ENCODE measurements around the gene C16orf86.

DNA sequence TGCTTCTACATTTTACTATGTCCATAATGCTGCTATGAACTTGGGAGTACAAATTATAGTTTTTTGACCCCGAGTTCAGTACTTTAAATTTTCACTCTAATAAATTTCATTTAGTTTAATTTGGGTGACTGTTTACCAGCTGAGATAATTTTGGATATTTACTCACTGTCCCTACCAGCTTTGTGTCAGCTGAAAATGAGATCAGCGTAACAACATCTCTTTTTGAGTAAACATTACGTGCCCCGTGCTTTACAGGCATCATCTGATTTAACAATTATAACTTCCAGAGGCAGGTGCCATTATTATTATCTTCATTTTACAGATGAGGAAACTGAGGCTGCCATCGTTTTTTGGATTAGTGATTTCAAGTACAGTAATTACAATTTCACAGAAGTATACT lies 37.5 kb downstream of the C16orf86 start:
- no peak for TF ChIP-seq POLR2AphosphoS5 (IDR thresholded peaks at IDR 0.05; ENCODE audit: low read depth, low read length)
- TF ChIP-seq POLR2A (IDR thresholded peaks at IDR 0.05; ENCODE audit: control extremely low read depth in 1 of 2, low read depth in 2 of 2, low read length in 2 of 2): no peak
- TF ChIP-seq RAD21 (IDR thresholded peaks at IDR 0.05 in 1 of 2, conservative IDR thresholded peaks at IDR 0.05 in 1 of 2; ENCODE audit: low read depth in 2 of 2, low read length in 2 of 2): no peak
- TF ChIP-seq, protein P1, sequence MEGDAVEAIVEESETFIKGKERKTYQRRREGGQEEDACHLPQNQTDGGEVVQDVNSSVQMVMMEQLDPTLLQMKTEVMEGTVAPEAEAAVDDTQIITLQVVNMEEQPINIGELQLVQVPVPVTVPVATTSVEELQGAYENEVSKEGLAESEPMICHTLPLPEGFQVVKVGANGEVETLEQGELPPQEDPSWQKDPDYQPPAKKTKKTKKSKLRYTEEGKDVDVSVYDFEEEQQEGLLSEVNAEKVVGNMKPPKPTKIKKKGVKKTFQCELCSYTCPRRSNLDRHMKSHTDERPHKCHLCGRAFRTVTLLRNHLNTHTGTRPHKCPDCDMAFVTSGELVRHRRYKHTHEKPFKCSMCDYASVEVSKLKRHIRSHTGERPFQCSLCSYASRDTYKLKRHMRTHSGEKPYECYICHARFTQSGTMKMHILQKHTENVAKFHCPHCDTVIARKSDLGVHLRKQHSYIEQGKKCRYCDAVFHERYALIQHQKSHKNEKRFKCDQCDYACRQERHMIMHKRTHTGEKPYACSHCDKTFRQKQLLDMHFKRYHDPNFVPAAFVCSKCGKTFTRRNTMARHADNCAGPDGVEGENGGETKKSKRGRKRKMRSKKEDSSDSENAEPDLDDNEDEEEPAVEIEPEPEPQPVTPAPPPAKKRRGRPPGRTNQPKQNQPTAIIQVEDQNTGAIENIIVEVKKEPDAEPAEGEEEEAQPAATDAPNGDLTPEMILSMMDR (IDR thresholded peaks at IDR 0.05; ENCODE audit: control extremely low read depth in 1 of 3, insufficient read depth in 1 of 3, low read depth in 1 of 3, low read length in 3 of 3): no peak
- TF ChIP-seq KDM1A (IDR thresholded peaks at IDR 0.05; ENCODE audit: borderline replicate concordance, low read length): no peak
- no peak for TF ChIP-seq YY1 (IDR thresholded peaks at IDR 0.05; ENCODE audit: low read depth, low read length)
- TF ChIP-seq, protein P2, sequence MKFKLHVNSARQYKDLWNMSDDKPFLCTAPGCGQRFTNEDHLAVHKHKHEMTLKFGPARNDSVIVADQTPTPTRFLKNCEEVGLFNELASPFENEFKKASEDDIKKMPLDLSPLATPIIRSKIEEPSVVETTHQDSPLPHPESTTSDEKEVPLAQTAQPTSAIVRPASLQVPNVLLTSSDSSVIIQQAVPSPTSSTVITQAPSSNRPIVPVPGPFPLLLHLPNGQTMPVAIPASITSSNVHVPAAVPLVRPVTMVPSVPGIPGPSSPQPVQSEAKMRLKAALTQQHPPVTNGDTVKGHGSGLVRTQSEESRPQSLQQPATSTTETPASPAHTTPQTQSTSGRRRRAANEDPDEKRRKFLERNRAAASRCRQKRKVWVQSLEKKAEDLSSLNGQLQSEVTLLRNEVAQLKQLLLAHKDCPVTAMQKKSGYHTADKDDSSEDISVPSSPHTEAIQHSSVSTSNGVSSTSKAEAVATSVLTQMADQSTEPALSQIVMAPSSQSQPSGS (IDR thresholded peaks at IDR 0.05; ENCODE audit: low read length): no peak
- TF ChIP-seq, protein P3, sequence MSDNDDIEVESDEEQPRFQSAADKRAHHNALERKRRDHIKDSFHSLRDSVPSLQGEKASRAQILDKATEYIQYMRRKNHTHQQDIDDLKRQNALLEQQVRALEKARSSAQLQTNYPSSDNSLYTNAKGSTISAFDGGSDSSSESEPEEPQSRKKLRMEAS (IDR thresholded peaks at IDR 0.05): no peak
- TF ChIP-seq EZH2 (IDR thresholded peaks at IDR 0.05; ENCODE audit: low read depth, low read length, severe bottlenecking): no peak
- no peak for TF ChIP-seq SUZ12 (IDR thresholded peaks at IDR 0.05; ENCODE audit: low read length)
- TF ChIP-seq RNF2 (IDR thresholded peaks at IDR 0.05; ENCODE audit: borderline replicate concordance, low read depth, low read length, missing control alignments, poor library complexity, severe bottlenecking): no peak

Data from H1 (cell line).